Activated CD4-positive, CD25-positive, alpha-beta regulatory T cell treated with anti-CD3 and anti-CD28 coated beads, Interleukin-2, amount 50 U/mL, for 24 hours (primary cell): ENCODE results near the gene CLCN4.

Experiments
- ATAC-seq, 2 donors: fragments of 150-1000 bp; cut with Tn5 transposase; one replicate each; pipeline ENCODE4 v1.10.0; 2021; ENCODE audit warnings: mild to moderate bottlenecking in 1 of 2, moderate library complexity in 1 of 2

Gene CLCN4

GRCh38 chrX:10246297-10246696 is 89.5 kb downstream of the CLCN4 start:
- no peak for ATAC-seq

DNA sequence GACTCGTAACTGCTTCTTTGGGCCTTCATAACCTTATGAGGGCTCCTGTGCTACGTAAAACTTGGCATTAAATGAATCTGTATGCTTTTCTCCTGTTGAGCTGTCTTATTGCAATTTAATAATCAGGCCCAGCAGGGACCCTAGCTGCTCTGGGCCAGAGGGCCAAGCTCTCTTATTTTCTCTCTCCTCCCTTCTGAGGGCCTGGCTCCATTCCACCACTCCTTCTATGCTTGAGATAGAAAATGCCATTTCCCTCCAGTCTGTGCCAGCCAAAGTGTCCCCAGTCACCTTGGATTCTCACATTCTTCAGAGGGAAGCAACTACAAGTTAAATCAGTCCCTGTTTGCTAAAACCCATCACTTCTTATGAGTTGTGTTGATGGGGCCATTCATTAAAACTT is 90.1 kb downstream of the CLCN4 start:
- ATAC-seq, result no peak

GRCh38 chrX:10254739-10255138 is 98.0 kb downstream of the CLCN4 start:
- no peak for ATAC-seq

DNA sequence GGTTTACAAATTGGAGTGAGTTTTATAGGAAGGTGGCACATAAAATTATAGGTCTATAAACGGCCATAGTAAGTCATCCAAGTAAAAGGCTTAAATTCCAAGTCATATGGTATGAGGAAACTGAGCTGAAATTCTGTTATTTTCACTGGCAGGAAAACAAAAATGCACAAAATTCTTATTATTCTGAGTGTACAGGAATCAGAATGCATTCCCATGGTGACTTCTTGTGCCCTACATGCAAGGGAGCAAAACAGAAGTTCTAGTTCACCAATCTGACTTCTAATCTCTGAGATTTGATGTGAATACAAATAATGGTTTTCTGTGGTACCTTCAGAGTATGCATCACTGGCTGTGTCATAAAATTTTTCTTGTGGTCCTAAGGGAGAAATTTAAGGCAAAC is 102.9 kb downstream of the CLCN4 start:
- ATAC-seq, result no peak

GRCh38 chrX:10265775-10266174 is 109.0 kb downstream of the CLCN4 start:
- no peak for ATAC-seq

- no peak for ATAC-seq
Measured at GRCh38 chrX:10278716-10279115, 121.9 kb downstream of the CLCN4 start.

DNA sequence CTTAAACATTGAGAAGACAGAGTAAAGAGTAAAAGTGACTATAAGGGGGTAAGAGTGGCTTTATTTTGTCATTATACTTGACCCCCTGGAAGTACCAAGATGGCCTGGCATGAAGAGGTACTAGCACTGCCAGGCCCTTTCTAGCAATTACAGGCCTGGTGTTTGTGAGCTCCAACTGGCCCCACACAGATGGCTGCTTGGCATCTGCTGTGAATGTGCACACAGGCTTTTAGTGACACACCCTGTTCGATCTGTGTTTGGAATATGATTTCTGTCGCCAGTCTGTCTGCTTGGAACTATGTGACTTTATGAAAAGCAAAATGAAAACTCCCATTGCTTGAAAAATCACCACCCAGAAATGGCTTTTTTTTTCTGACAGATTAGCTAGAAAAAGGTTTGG is 123.3 kb downstream of the CLCN4 start:
- no peak for ATAC-seq

DNA sequence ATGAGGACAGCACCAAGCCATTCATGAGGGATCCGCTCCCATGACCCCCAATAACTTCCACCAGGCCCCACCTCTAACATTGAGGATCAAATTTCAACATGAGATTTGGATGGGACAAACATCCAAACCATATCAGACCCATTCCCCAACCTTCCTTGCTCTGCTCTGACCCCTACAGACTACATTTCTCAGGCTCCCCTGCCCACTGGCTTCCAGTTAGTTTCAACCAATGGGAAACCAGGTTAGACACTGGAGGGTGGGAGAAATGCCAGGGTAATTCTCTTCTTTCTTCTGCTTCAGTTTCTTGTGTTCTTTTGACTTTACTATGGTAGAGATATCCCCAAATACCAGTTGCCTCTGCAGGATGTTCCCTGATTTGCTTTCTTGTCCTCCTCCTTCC is 125.7 kb downstream of the CLCN4 start:
- no peak for ATAC-seq

GRCh38 chrX:10286195-10286594 is 129.4 kb downstream of the CLCN4 start:
- no peak for ATAC-seq
